Spinal cord (tissue), 4 donors: ENCODE measurements around the gene LENG1. TPM values are rescaled to one million over a fixed set of nuclear protein-coding genes. Genes with fewer than 3 reads are reported as not detected.

Source experiments
- polyA plus RNA-seq, 2 donors: library from polyadenylated mRNA; unstranded; fragments of 120-200 nt; gene quantifications; one replicate each; pipeline ENCODE4 v1.2.1, GENCODE V29; 2013; ENCODE audit not compliant: insufficient read length in 2 of 2
- total RNA-seq, 2 donors: library from RNA; depleted of rRNA in 1 of 2; stranded (reverse); fragments of 120-200 nt in 1 of 2; fragments of >200 nt in 1 of 2; gene quantifications; one replicate each; pipeline versions ENCODE4 v1.2.3 to v1.2.4, GENCODE V29; 2013 to 2014

Gene LENG1
- total and polyA plus RNA-seq, 4 donors = 3.7 to 13.3 (median 11.8) TPM

Other genes with a start within 250 kb of the LENG1 start
- 1 to 10 TPM; 1.2 to 4.4 TPM for gene CACNG8, start 196.8 kb downstream of the LENG1 start, total RNA-seq
- gene CACNG8, start 196.8 kb downstream of the LENG1 start, polyA plus RNA-seq = 10 to 100 TPM; 17.8 to 23.9 TPM
- gene CACNG6, start 168.1 kb downstream of the LENG1 start, total RNA-seq = under 1 TPM; 0.20 to 0.94 TPM
- 1 to 10 TPM; 2.3 to 2.4 TPM for gene CACNG6, start 168.1 kb downstream of the LENG1 start, polyA plus RNA-seq
- gene VSTM1, start 95.8 kb downstream of the LENG1 start, total RNA-seq = 1 to 10 TPM in 1 of 2 donors, under 1 TPM in 1; 0.28 to 1.8 TPM
- 1 to 10 TPM in 1 of 2 donors, under 1 TPM in 1; 0.41 to 1.1 TPM for gene VSTM1, start 95.8 kb downstream of the LENG1 start, polyA plus RNA-seq
- gene TARM1, start 78.4 kb downstream of the LENG1 start, total RNA-seq = under 1 TPM in 1 of 2 donors, not detected in 1; 0.50 TPM
- under 1 TPM in 1 of 2 donors, not detected in 1; 0.17 TPM for gene TARM1, start 78.4 kb downstream of the LENG1 start, polyA plus RNA-seq
- 1 to 10 TPM in 1 of 2 donors, under 1 TPM in 1; 0.44 to 1.1 TPM for gene OSCAR, start 58.9 kb downstream of the LENG1 start, total RNA-seq
- gene OSCAR, start 58.9 kb downstream of the LENG1 start, polyA plus RNA-seq = 1 to 10 TPM; 1.7 to 1.8 TPM
- gene NDUFA3, start 56.9 kb downstream of the LENG1 start, total RNA-seq = 100 to 1,000 TPM in 1 of 2 donors, 1 to 10 TPM in 1; 8.4 to 277 TPM
- gene NDUFA3, start 56.9 kb downstream of the LENG1 start, polyA plus RNA-seq = 100 to 1,000 TPM; 203 to 241 TPM
- 10 to 100 TPM in 1 of 2 donors, 1 to 10 TPM in 1; 8.4 to 20.1 TPM for gene TFPT, start 44.1 kb downstream of the LENG1 start, total RNA-seq
- 10 to 100 TPM; 28.4 to 34.5 TPM for gene TFPT, start 44.1 kb downstream of the LENG1 start, polyA plus RNA-seq
- 10 to 100 TPM; 26.9 to 54.4 TPM for gene PRPF31, start 44.0 kb downstream of the LENG1 start, total RNA-seq
- gene PRPF31, start 44.0 kb downstream of the LENG1 start, polyA plus RNA-seq = 10 to 100 TPM; 69.9 to 72.4 TPM
- 10 to 100 TPM in 1 of 2 donors, 1 to 10 TPM in 1; 7.2 to 14.4 TPM for gene CNOT3, start 22.0 kb downstream of the LENG1 start, total RNA-seq
- 10 to 100 TPM; 59.0 to 62.9 TPM for gene CNOT3, start 22.0 kb downstream of the LENG1 start, polyA plus RNA-seq
- gene TMC4, start 13.4 kb upstream of the LENG1 start, total RNA-seq = 1 to 10 TPM in 1 of 2 donors, under 1 TPM in 1; 0.50 to 2.1 TPM
- gene TMC4, start 13.4 kb upstream of the LENG1 start, polyA plus RNA-seq = 1 to 10 TPM; 2.8 to 4.2 TPM
- gene MBOAT7, start 29.9 kb upstream of the LENG1 start, total RNA-seq = 10 to 100 TPM; 31.6 to 32.8 TPM
- gene MBOAT7, start 29.9 kb upstream of the LENG1 start, polyA plus RNA-seq = 100 to 1,000 TPM; 109 to 112 TPM
- 10 to 100 TPM; 24.6 to 43.6 TPM for gene TSEN34, start 31.6 kb upstream of the LENG1 start, total RNA-seq
- 10 to 100 TPM; 49.1 to 53.0 TPM for gene TSEN34, start 31.6 kb upstream of the LENG1 start, polyA plus RNA-seq
- 1,000 to 10,000 TPM; 1,598 to 1,602 TPM for gene RPS9, start 41.1 kb upstream of the LENG1 start, total RNA-seq
- gene RPS9, start 41.1 kb upstream of the LENG1 start, polyA plus RNA-seq = 1,000 to 10,000 TPM; 1,091 to 1,368 TPM
- 1 to 10 TPM; 1.7 to 5.1 TPM for gene LILRB3, start 63.3 kb upstream of the LENG1 start, total RNA-seq
- gene LILRB3, start 63.3 kb upstream of the LENG1 start, polyA plus RNA-seq = under 1 TPM; 0.59 to 0.86 TPM
- gene LILRA6, start 83.1 kb upstream of the LENG1 start, total RNA-seq = under 1 TPM; 0.33 to 0.99 TPM
- under 1 TPM; 0.53 to 0.67 TPM for gene LILRA6, start 83.1 kb upstream of the LENG1 start, polyA plus RNA-seq
- gene LILRB5, start 97.6 kb upstream of the LENG1 start, total RNA-seq = 1 to 10 TPM; 2.4 to 4.0 TPM
- gene LILRB5, start 97.6 kb upstream of the LENG1 start, polyA plus RNA-seq = 1 to 10 TPM in 1 of 2 donors, under 1 TPM in 1; 0.84 to 2.5 TPM
- gene LILRB2, start 121.4 kb upstream of the LENG1 start, total RNA-seq = 1 to 10 TPM in 1 of 2 donors, under 1 TPM in 1; 0.61 to 1.6 TPM
- gene LILRB2, start 121.4 kb upstream of the LENG1 start, polyA plus RNA-seq = under 1 TPM; 0.43 to 0.54 TPM
- 1 to 10 TPM in 1 of 2 donors, under 1 TPM in 1; 0.50 to 3.2 TPM for gene LILRA5, start 153.4 kb upstream of the LENG1 start, total RNA-seq
- gene LILRA5, start 153.4 kb upstream of the LENG1 start, polyA plus RNA-seq = under 1 TPM in 1 of 2 donors, not detected in 1; 0.54 TPM
- 1 to 10 TPM in 1 of 2 donors, under 1 TPM in 1; 0.50 to 1.4 TPM for gene LILRA4, start 179.4 kb upstream of the LENG1 start, total RNA-seq
- 1 to 10 TPM in 1 of 2 donors, under 1 TPM in 1; 0.38 to 1.7 TPM for gene LILRA4, start 179.4 kb upstream of the LENG1 start, polyA plus RNA-seq
- 10 to 100 TPM in 1 of 2 donors, 1 to 10 TPM in 1; 9.4 to 12.3 TPM for gene LAIR1, start 205.2 kb upstream of the LENG1 start, total RNA-seq
- 1 to 10 TPM; 6.7 to 6.9 TPM for gene LAIR1, start 205.2 kb upstream of the LENG1 start, polyA plus RNA-seq